ENCODE data around the gene PID1.

Gene PID1

GRCh38 chr2:229270551-229271410, at the start of gene PID1:
Gene PID1 (minus strand): TSS chr2:229271287. CDS start chr2:229271043, 244 bp downstream.
- DNase-seq, result no peak

- DNase-seq, result no peak
These were observed 48.5 kb upstream of the PID1 start for GRCh38 chr2:229319558-229319957.

GRCh38 chr2:229314117-229314516, 43.0 kb upstream of the PID1 start:
- DNase-seq, result no peak

- no peak for DNase-seq
These were observed 42.5 kb upstream of the PID1 start for GRCh38 chr2:229313591-229313990.

- DNase-seq, result no peak
These were observed 30.1 kb upstream of the PID1 start for GRCh38 chr2:229301237-229301636.

- no peak for DNase-seq
These were observed 29.7 kb upstream of the PID1 start for GRCh38 chr2:229300790-229301189.

- DNase-seq, result no peak
These were observed 29.3 kb upstream of the PID1 start for GRCh38 chr2:229300371-229300770.

- DNase-seq, result no peak
These were observed 26.2 kb upstream of the PID1 start for GRCh38 chr2:229297247-229297646.

GRCh38 chr2:229296536-229296935, 25.4 kb upstream of the PID1 start:
- DNase-seq, result no peak

GRCh38 chr2:229296016-229296415, 24.9 kb upstream of the PID1 start:
- no peak for DNase-seq

GRCh38 chr2:229287823-229288222, 16.7 kb upstream of the PID1 start:
- DNase-seq, result no peak

GRCh38 chr2:229282758-229283546, 11.9 kb upstream of the PID1 start:
- no peak for DNase-seq

GRCh38 chr2:229279516-229279915, 8.4 kb upstream of the PID1 start:
- DNase-seq, result no peak

- no peak for DNase-seq
These were observed 4.4 kb upstream of the PID1 start for GRCh38 chr2:229275506-229275905.

- DNase-seq, result no peak
These were observed 2.7 kb upstream of the PID1 start for GRCh38 chr2:229273723-229274338.

- no peak for DNase-seq
These were observed 2.1 kb upstream of the PID1 start for GRCh38 chr2:229273006-229273722.

- no peak for DNase-seq
These were observed 1.1 kb downstream of the PID1 start for GRCh38 chr2:229269941-229270340.

- DNase-seq, result no peak
These were observed 1.9 kb downstream of the PID1 start for GRCh38 chr2:229269146-229269545.

GRCh38 chr2:229268626-229269025, 2.5 kb downstream of the PID1 start:
- DNase-seq, result no peak

GRCh38 chr2:229267080-229267479, 4.0 kb downstream of the PID1 start:
- no peak for DNase-seq

- no peak for DNase-seq
These were observed 5.4 kb downstream of the PID1 start for GRCh38 chr2:229265727-229266126.

GRCh38 chr2:229261599-229261998, 9.5 kb downstream of the PID1 start:
- no peak for DNase-seq

- DNase-seq, result no peak
These were observed 10.0 kb downstream of the PID1 start for GRCh38 chr2:229261076-229261475.
